Activated CD8-positive, alpha-beta memory T cell treated with anti-CD3 and anti-CD28 coated beads, Interleukin-2, amount 50 U/mL, for 24 hours (primary cell): Measurements from ENCODE around the gene HOXB2.

ENCODE experiments used
- DNase-seq: peaks from one replicate; pipeline ENCODE4 v3.0.0-alpha.2; 2020; ENCODE audit errors: extremely low read depth

The HOXB2 gene

GRCh38 chr17:48545022-48545375, at the start of gene HOXB2:
TSS of gene HOXB2 (minus strand) at chr17:48545109. CDS start at chr17:48544911, 198 bp downstream.
- no peak for DNase-seq

- peak; percentile 35 for DNase-seq
Observed at GRCh38 chr17:48593840-48594537, 49.1 kb upstream of the HOXB2 start.

GRCh38 chr17:48593126-48593829, 48.4 kb upstream of the HOXB2 start, which contains the start of gene HOXB5:
TSS of gene HOXB5 (minus strand) at chr17:48593779. CDS start at chr17:48593682, 97 bp downstream.
- DNase-seq = no peak

GRCh38 chr17:48592577-48592976, 47.7 kb upstream of the HOXB2 start:
- DNase-seq = no peak

- DNase-seq = no peak
Observed at GRCh38 chr17:48592057-48592514, 47.2 kb upstream of the HOXB2 start.

- DNase-seq = no peak
Observed at GRCh38 chr17:48591255-48592056, 46.5 kb upstream of the HOXB2 start.

- DNase-seq = no peak
Observed at GRCh38 chr17:48590607-48591161, 45.8 kb upstream of the HOXB2 start.

- DNase-seq = no peak
Observed at GRCh38 chr17:48589831-48590606, 45.1 kb upstream of the HOXB2 start, which contains the start of gene HOXB3. TSS of gene HOXB3 (minus strand) at chr17:48590241. CDS start at chr17:48552474, 37,767 bp downstream.

GRCh38 chr17:48589060-48589830, 44.3 kb upstream of the HOXB2 start:
- no peak for DNase-seq

GRCh38 chr17:48588528-48588927, 43.6 kb upstream of the HOXB2 start:
- DNase-seq = no peak

- DNase-seq = no peak
Observed at GRCh38 chr17:48588074-48588415, 43.1 kb upstream of the HOXB2 start.

- DNase-seq = no peak
Observed at GRCh38 chr17:48587276-48588073, 42.6 kb upstream of the HOXB2 start.

GRCh38 chr17:48586355-48587258, 41.7 kb upstream of the HOXB2 start:
- DNase-seq = no peak

- DNase-seq = no peak
Observed at GRCh38 chr17:48584223-48584741, 39.4 kb upstream of the HOXB2 start.

GRCh38 chr17:48583708-48584222, 38.9 kb upstream of the HOXB2 start:
- no peak for DNase-seq

GRCh38 chr17:48582750-48583069, 37.8 kb upstream of the HOXB2 start:
- no peak for DNase-seq

GRCh38 chr17:48579760-48580554, 35.0 kb upstream of the HOXB2 start:
- DNase-seq = no peak

GRCh38 chr17:48579471-48579759, 34.5 kb upstream of the HOXB2 start:
- no peak for DNase-seq
